ENCODE measurements around the gene CLCA2.

Gene CLCA2

DNA sequence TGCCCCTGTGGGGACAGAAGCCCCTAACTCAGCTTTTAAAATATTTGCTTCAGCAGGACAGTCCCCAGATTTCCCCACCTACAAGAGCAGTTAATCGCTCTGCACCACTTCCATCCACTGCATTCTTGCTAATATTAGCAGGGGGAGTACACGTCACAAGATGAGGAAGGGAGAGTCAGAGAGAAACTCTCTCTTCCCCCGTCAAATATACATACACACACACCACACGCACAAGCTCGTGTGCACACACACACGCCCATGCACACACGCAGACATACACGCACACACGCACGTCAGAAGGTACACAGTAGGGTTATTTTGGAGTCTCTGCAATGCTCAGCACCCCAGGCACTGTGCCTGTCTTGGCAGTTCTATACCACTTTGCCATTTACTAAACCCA lies 46.9 kb downstream of the CLCA2 start:
- no peak overlapping the region for H3K9ac ChIP-seq (ENCODE audit: low read depth in 1 of 2, low read length in 2 of 2)
- H3K9me3 ChIP-seq (ENCODE audit: control insufficient read depth in 1 of 2, low read length in 2 of 2): no peaks in the 10 kb centered on the region
- peak overlapping the region in 1 of 2 donors; percentile 44 for H3K4me3 ChIP-seq (ENCODE audit: low read depth in 1 of 2, low read length in 2 of 2)
- no peaks in the 10 kb centered on the region for H3K27me3 ChIP-seq (ENCODE audit: control insufficient read depth in 1 of 2, insufficient read depth in 2 of 2, low read length in 2 of 2)
- H3K4me1 ChIP-seq (ENCODE audit: control insufficient read depth in 1 of 2, insufficient read depth in 2 of 2, low read length in 2 of 2): no peaks in the 10 kb centered on the region
- H3K36me3 ChIP-seq (ENCODE audit: control insufficient read depth in 1 of 2, insufficient read depth in 2 of 2, low read length in 2 of 2): no peaks in the 10 kb centered on the region
- no peak overlapping the region for H3K27ac ChIP-seq (ENCODE audit: low read depth, low read length)

DNA sequence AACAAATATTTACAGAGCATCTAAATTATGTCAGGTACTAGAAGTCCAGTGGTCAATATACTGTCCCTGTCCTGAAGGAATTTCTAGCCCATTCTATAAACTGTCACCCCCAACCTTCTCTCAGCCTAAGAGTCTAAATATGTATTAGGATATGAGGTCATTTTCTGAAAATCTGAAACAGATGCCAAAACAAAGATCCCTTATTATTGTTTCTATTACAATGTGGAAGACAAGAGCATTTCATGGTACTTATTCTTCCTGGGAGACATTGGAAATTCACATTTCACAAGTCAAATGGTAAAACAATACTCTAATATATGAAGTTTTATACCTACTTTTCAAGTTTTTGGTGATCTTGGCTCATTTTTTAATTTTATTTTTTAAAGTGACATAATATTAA lies 47.3 kb downstream of the CLCA2 start:
- no peak overlapping the region for H3K27ac ChIP-seq (ENCODE audit: low read depth, low read length)
- H3K9me3 ChIP-seq (ENCODE audit: control insufficient read depth in 1 of 2, low read length in 2 of 2): no peaks in the 10 kb centered on the region
- no peaks in the 10 kb centered on the region for H3K36me3 ChIP-seq (ENCODE audit: control insufficient read depth in 1 of 2, insufficient read depth in 2 of 2, low read length in 2 of 2)
- no peak overlapping the region for H3K9ac ChIP-seq (ENCODE audit: low read depth in 1 of 2, low read length in 2 of 2)
- H3K4me1 ChIP-seq (ENCODE audit: control insufficient read depth in 1 of 2, insufficient read depth in 2 of 2, low read length in 2 of 2): no peaks in the 10 kb centered on the region
- no peaks in the 10 kb centered on the region for H3K27me3 ChIP-seq (ENCODE audit: control insufficient read depth in 1 of 2, insufficient read depth in 2 of 2, low read length in 2 of 2)
- no peak overlapping the region for H3K4me3 ChIP-seq (ENCODE audit: low read depth in 1 of 2, low read length in 2 of 2)

GRCh38 chr1:86472152-86472551 lies 48.2 kb downstream of the CLCA2 start:
- Histone ChIP-seq H3K4me3 (ENCODE audit: low read depth in 1 of 2, low read length in 2 of 2) (no peak overlapping the region), H3K9ac (ENCODE audit: low read depth in 1 of 2, low read length in 2 of 2) (no peak overlapping the region), H3K36me3 (ENCODE audit: control insufficient read depth in 1 of 2, insufficient read depth in 2 of 2, low read length in 2 of 2) (no peaks in the 10 kb centered on the region), H3K27ac (ENCODE audit: low read depth, low read length) (no peak overlapping the region), H3K9me3 (ENCODE audit: control insufficient read depth in 1 of 2, low read length in 2 of 2) (no peaks in the 10 kb centered on the region), H3K4me1 (ENCODE audit: control insufficient read depth in 1 of 2, insufficient read depth in 2 of 2, low read length in 2 of 2) (no peaks in the 10 kb centered on the region), H3K27me3 (ENCODE audit: control insufficient read depth in 1 of 2, insufficient read depth in 2 of 2, low read length in 2 of 2) (no peaks in the 10 kb centered on the region)

- no peak overlapping the region for H3K9ac ChIP-seq (ENCODE audit: low read depth in 1 of 2, low read length in 2 of 2)
- H3K4me1 ChIP-seq (ENCODE audit: control insufficient read depth in 1 of 2, insufficient read depth in 2 of 2, low read length in 2 of 2): no peaks in the 10 kb centered on the region
- H3K27ac ChIP-seq (ENCODE audit: low read depth, low read length): no peak overlapping the region
- no peaks in the 10 kb centered on the region for H3K27me3 ChIP-seq (ENCODE audit: control insufficient read depth in 1 of 2, insufficient read depth in 2 of 2, low read length in 2 of 2)
- H3K36me3 ChIP-seq (ENCODE audit: control insufficient read depth in 1 of 2, insufficient read depth in 2 of 2, low read length in 2 of 2): no peaks in the 10 kb centered on the region
- H3K4me3 ChIP-seq (ENCODE audit: low read depth in 1 of 2, low read length in 2 of 2): no peak overlapping the region
- H3K9me3 ChIP-seq (ENCODE audit: control insufficient read depth in 1 of 2, low read length in 2 of 2): no peaks in the 10 kb centered on the region
Measured at GRCh38 chr1:86472767-86473166, 48.8 kb downstream of the CLCA2 start.

DNA sequence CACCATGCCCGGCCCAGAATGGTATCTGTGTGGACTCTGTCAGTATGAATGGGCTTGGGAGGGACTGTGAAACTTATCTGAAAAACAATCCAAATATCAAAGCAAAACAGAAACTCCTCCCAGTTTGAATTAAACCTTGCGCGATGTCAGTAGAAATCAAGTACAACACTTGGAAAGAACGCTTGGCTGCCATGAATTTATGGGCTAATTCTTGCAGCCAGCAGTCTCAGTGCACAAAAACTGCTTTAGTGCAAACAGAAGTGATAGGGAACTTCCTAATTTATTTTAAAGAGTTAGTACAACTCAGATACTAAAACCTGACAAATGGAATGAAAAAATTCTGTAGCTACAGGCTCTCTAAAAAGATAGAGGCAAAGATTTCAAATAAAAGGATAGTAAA lies 53.3 kb downstream of the CLCA2 start:
- H3K4me3 ChIP-seq (ENCODE audit: low read depth in 1 of 2, low read length in 2 of 2): no peak overlapping the region
- H3K9me3 ChIP-seq (ENCODE audit: control insufficient read depth in 1 of 2, low read length in 2 of 2): no peaks in the 10 kb centered on the region
- H3K27me3 ChIP-seq (ENCODE audit: control insufficient read depth in 1 of 2, insufficient read depth in 2 of 2, low read length in 2 of 2): no peaks in the 10 kb centered on the region
- H3K4me1 ChIP-seq (ENCODE audit: control insufficient read depth in 1 of 2, insufficient read depth in 2 of 2, low read length in 2 of 2): no peaks in the 10 kb centered on the region
- H3K27ac ChIP-seq (ENCODE audit: low read depth, low read length): no peak overlapping the region
- H3K9ac ChIP-seq (ENCODE audit: low read depth in 1 of 2, low read length in 2 of 2): no peak overlapping the region
- H3K36me3 ChIP-seq (ENCODE audit: control insufficient read depth in 1 of 2, insufficient read depth in 2 of 2, low read length in 2 of 2): no peaks in the 10 kb centered on the region

GRCh38 chr1:86477682-86478081 lies 53.7 kb downstream of the CLCA2 start:
- H3K27me3 ChIP-seq (ENCODE audit: control insufficient read depth in 1 of 2, insufficient read depth in 2 of 2, low read length in 2 of 2): no peaks in the 10 kb centered on the region
- no peaks in the 10 kb centered on the region for H3K36me3 ChIP-seq (ENCODE audit: control insufficient read depth in 1 of 2, insufficient read depth in 2 of 2, low read length in 2 of 2)
- H3K9me3 ChIP-seq (ENCODE audit: control insufficient read depth in 1 of 2, low read length in 2 of 2): no peaks in the 10 kb centered on the region
- no peaks in the 10 kb centered on the region for H3K4me1 ChIP-seq (ENCODE audit: control insufficient read depth in 1 of 2, insufficient read depth in 2 of 2, low read length in 2 of 2)
- H3K4me3 ChIP-seq (ENCODE audit: low read depth in 1 of 2, low read length in 2 of 2): no peak overlapping the region
- no peak overlapping the region for H3K27ac ChIP-seq (ENCODE audit: low read depth, low read length)
- H3K9ac ChIP-seq (ENCODE audit: low read depth in 1 of 2, low read length in 2 of 2): no peak overlapping the region

GRCh38 chr1:86478416-86479156 lies 54.6 kb downstream of the CLCA2 start:
- H3K9me3 ChIP-seq (ENCODE audit: control insufficient read depth in 1 of 2, low read length in 2 of 2): no peaks in the 10 kb centered on the region
- no peaks in the 10 kb centered on the region for H3K27me3 ChIP-seq (ENCODE audit: control insufficient read depth in 1 of 2, insufficient read depth in 2 of 2, low read length in 2 of 2)
- H3K27ac ChIP-seq (ENCODE audit: low read depth, low read length): no peak overlapping the region
- no peaks in the 10 kb centered on the region for H3K4me1 ChIP-seq (ENCODE audit: control insufficient read depth in 1 of 2, insufficient read depth in 2 of 2, low read length in 2 of 2)
- H3K36me3 ChIP-seq (ENCODE audit: control insufficient read depth in 1 of 2, insufficient read depth in 2 of 2, low read length in 2 of 2): no peaks in the 10 kb centered on the region
- no peak overlapping the region for H3K4me3 ChIP-seq (ENCODE audit: low read depth in 1 of 2, low read length in 2 of 2)
- H3K9ac ChIP-seq (ENCODE audit: low read depth in 1 of 2, low read length in 2 of 2): no peak overlapping the region

- Histone ChIP-seq H3K36me3 (ENCODE audit: control insufficient read depth in 1 of 2, insufficient read depth in 2 of 2, low read length in 2 of 2) (no peaks in the 10 kb centered on the region), H3K9ac (ENCODE audit: low read depth in 1 of 2, low read length in 2 of 2) (no peak overlapping the region), H3K4me3 (ENCODE audit: low read depth in 1 of 2, low read length in 2 of 2) (no peak overlapping the region), H3K27me3 (ENCODE audit: control insufficient read depth in 1 of 2, insufficient read depth in 2 of 2, low read length in 2 of 2) (no peaks in the 10 kb centered on the region), H3K27ac (ENCODE audit: low read depth, low read length) (no peak overlapping the region), H3K9me3 (ENCODE audit: control insufficient read depth in 1 of 2, low read length in 2 of 2) (no peaks in the 10 kb centered on the region), H3K4me1 (ENCODE audit: control insufficient read depth in 1 of 2, insufficient read depth in 2 of 2, low read length in 2 of 2) (no peaks in the 10 kb centered on the region)
Measured at GRCh38 chr1:86481966-86482365, 58.0 kb downstream of the CLCA2 start.

DNA sequence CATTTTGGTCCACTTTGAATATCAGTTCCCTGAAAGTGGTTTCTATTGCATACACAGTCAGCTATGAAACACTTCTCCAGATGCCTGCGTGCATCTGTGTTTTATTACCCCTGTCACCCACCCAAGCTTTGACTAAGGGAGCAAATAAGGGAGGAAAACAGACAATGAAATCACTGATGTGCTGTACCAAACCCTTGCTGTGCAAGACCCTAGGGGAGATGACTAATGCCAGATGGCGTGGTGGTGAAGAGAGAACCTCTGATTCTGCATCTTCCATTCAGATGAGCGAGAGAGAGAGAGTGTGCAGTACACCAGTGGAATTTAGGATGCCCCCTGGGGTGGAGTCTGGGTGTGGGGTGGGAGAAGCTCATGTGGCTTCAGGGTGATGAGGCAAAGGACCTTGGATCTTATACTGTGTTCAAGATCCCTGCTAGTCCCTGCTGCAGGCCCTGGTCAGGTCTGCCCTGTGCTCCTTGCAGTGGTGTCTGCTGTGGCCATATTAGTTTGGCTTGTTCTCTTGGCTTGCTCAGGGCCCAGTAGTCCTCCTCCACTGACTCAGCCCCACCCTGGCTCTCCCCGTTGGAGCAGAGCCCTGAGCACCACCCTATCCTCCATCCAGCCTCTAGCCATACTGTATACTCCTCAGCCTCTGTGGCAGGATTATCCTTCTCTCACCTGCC lies 63.3 kb downstream of the CLCA2 start:
- H3K4me1 ChIP-seq (ENCODE audit: control insufficient read depth in 1 of 2, insufficient read depth in 2 of 2, low read length in 2 of 2): no peaks in the 10 kb centered on the region
- no peak overlapping the region for H3K27ac ChIP-seq (ENCODE audit: low read depth, low read length)
- H3K4me3 ChIP-seq (ENCODE audit: low read depth in 1 of 2, low read length in 2 of 2): no peak overlapping the region
- no peak overlapping the region for H3K9ac ChIP-seq (ENCODE audit: low read depth in 1 of 2, low read length in 2 of 2)
- H3K9me3 ChIP-seq (ENCODE audit: control insufficient read depth in 1 of 2, low read length in 2 of 2): no peaks in the 10 kb centered on the region
- no peaks in the 10 kb centered on the region for H3K36me3 ChIP-seq (ENCODE audit: control insufficient read depth in 1 of 2, insufficient read depth in 2 of 2, low read length in 2 of 2)
- no peaks in the 10 kb centered on the region for H3K27me3 ChIP-seq (ENCODE audit: control insufficient read depth in 1 of 2, insufficient read depth in 2 of 2, low read length in 2 of 2)

DNA sequence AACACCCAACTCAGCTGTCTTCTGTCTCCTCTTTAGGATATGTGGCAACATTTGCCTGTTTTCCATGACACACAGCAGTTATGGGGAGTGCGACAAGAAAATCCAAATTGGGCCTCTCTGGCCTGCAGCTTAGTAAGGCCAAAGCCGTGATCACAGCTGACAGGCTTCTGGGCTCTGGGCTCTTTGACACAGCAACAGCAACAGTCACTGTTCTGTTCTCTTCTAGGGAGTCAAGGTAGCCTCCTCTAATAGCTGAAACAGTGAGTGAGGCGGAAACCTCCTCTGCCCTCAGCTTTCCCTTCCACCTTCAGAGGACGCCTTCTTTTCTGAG lies 63.8 kb downstream of the CLCA2 start:
- no peak overlapping the region for H3K27ac ChIP-seq (ENCODE audit: low read depth, low read length)
- H3K36me3 ChIP-seq (ENCODE audit: control insufficient read depth in 1 of 2, insufficient read depth in 2 of 2, low read length in 2 of 2): no peaks in the 10 kb centered on the region
- H3K4me3 ChIP-seq (ENCODE audit: low read depth in 1 of 2, low read length in 2 of 2): no peak overlapping the region
- H3K9me3 ChIP-seq (ENCODE audit: control insufficient read depth in 1 of 2, low read length in 2 of 2): no peaks in the 10 kb centered on the region
- no peaks in the 10 kb centered on the region for H3K4me1 ChIP-seq (ENCODE audit: control insufficient read depth in 1 of 2, insufficient read depth in 2 of 2, low read length in 2 of 2)
- H3K27me3 ChIP-seq (ENCODE audit: control insufficient read depth in 1 of 2, insufficient read depth in 2 of 2, low read length in 2 of 2): no peaks in the 10 kb centered on the region
- no peak overlapping the region for H3K9ac ChIP-seq (ENCODE audit: low read depth in 1 of 2, low read length in 2 of 2)
